Left lung (tissue), 10 donors: ENCODE data around the gene RNF112. TPM values are rescaled to one million over a fixed set of nuclear protein-coding genes. Genes with fewer than 3 reads are reported as not detected.
A peak's percentile ranks its signal among the peaks of the same experiment; 100 is the strongest.

Experiments
- ATAC-seq: fragments of 200-7000 bp; cut with Tn5 transposase; one replicate; pipeline ENCODE4 v1.9.1; 2020; ENCODE audit warnings: moderate library complexity
- DNase-seq, 4 donors: peaks; one replicate each; pipeline ENCODE4 v3.0.0-alpha.2; 2013 to 2020
- H3K27ac ChIP-seq, 2 donors: fragments of 200-600 bp; sonication (generic) in 1 of 2; one replicate each; pipeline versions ENCODE4 v1.5.0 to v1.8.0; 2020 to 2021
- H3K27me3 ChIP-seq, 2 donors: fragments of 200-600 bp; sonication (generic) in 1 of 2; one replicate each; pipeline versions ENCODE4 v1.5.0 to v1.8.0; 2020 to 2021
- H3K36me3 ChIP-seq, 2 donors: fragments of 200-600 bp; sonication (generic) in 1 of 2; one replicate each; pipeline versions ENCODE4 v1.5.0 to v1.8.0; 2020 to 2021
- H3K4me1 ChIP-seq, 2 donors: fragments of 200-600 bp; one replicate each; pipeline ENCODE4 v1.8.0; 2021
- H3K4me3 ChIP-seq, 2 donors: fragments of 200-600 bp; sonication (generic) in 1 of 2; one replicate each; pipeline versions ENCODE4 v1.5.0 to v1.8.0; 2020 to 2021; ENCODE audit warnings: mild to moderate bottlenecking in 1 of 2
- H3K9me3 ChIP-seq, 2 donors: fragments of 200-600 bp; sonication (generic) in 1 of 2; one replicate each; pipeline versions ENCODE4 v1.5.0 to v1.8.0; 2020 to 2021
- CTCF ChIP-seq, 2 donors: fragments of 200-600 bp; sonication (generic) in 1 of 2; IDR thresholded peaks; one replicate each; pipeline versions ENCODE4 v1.5.0 to v1.8.0; 2021; ENCODE audit warnings: antibody characterized with exemption in 2 of 2
- intact Hi-C, 2 donors: fragments of 100-400 bp; cut with DNase I; formaldehyde crosslinking; loops; one replicate each; pipeline versions ENCODE4 v1.11.2 to v1.14.2; 2022
- polyA plus RNA-seq, 6 donors: library from polyadenylated mRNA; unstranded; fragments of 120-200 nt; gene quantifications; one replicate each; pipeline ENCODE4 v1.2.1, GENCODE V29; 2013; ENCODE audit not compliant: insufficient read length in 6 of 6
- total RNA-seq, 2 donors: library from RNA; stranded (reverse); fragmentation: NEBNext Ultra II Directional; extraction: Animal tissue kit (Norgen Biotek cat#: 25700); gene quantifications; one replicate each; pipeline ENCODE4 v1.2.1, GENCODE V29; 2021
- donor health status: DM: no; HTN: yes; CAD: no.
- donor health status: DM: no; HTN: no; CAD: no.

RNF112 gene
- total and polyA plus RNA-seq, 8 donors = 2.1 to 5.0 (median 3.6) TPM

GRCh38 chr17:19447085-19447583, 36.1 kb downstream of the RNF112 start:
- no peaks in the 10 kb centered on the region for H3K36me3 ChIP-seq
- DNase-seq (peak in 2 of 4 donors; percentile 81 to 86), ATAC-seq (peak; percentile 87)
- H3K9me3 ChIP-seq = peaks cover 0 to 12% of the 10 kb centered on the region in 2 donors
- intact Hi-C loops = loop anchor here (5.0 to 10.0 kb wide), 2 partner anchors 72 to 80 kb away; partner anchors contain the start of gene MAPK7 (in 1 of the 2)
- no peak overlapping the region for H3K4me3 ChIP-seq
- no peak overlapping the region for H3K27ac ChIP-seq
- peaks cover 6 to 27% of the 10 kb centered on the region in 2 donors for H3K4me1 ChIP-seq
- peak; percentile 83 to 99 for TF ChIP-seq CTCF (IDR thresholded peaks at IDR 0.05)
- no peaks in the 10 kb centered on the region for H3K27me3 ChIP-seq

- H3K27me3 ChIP-seq = peaks cover 0 to 7% of the 10 kb centered on the region in 2 donors
- DNase-seq = peak in 2 of 4 donors; percentile 96
- H3K9me3 ChIP-seq = peaks cover 0 to 2% of the 10 kb centered on the region in 2 donors
- no peak for TF ChIP-seq CTCF (IDR thresholded peaks at IDR 0.05)
- peak overlapping the region; percentile 58 to 68 for H3K27ac ChIP-seq
- ATAC-seq = peak; percentile 69
- intact Hi-C loops = loop anchor here (5.0 to 10.0 kb wide), 2 partner anchors 74 to 81 kb away; partner anchors contain the start of gene MAPK7 (in 1 of the 2)
- H3K4me3 ChIP-seq = no peak overlapping the region
- H3K4me1 ChIP-seq = peaks cover 6 to 27% of the 10 kb centered on the region in 2 donors
- H3K36me3 ChIP-seq = no peaks in the 10 kb centered on the region
Measured at GRCh38 chr17:19448341-19449268, 37.6 kb downstream of the RNF112 start.

GRCh38 chr17:19449656-19450055, 38.6 kb downstream of the RNF112 start:
- H3K27me3 ChIP-seq = peaks cover 0 to 12% of the 10 kb centered on the region in 2 donors
- H3K4me3 ChIP-seq = no peak overlapping the region
- no peak overlapping the region for H3K27ac ChIP-seq
- no peak for TF ChIP-seq CTCF (IDR thresholded peaks at IDR 0.05)
- intact Hi-C loops = loop anchor here (5.0 to 10.0 kb wide), 2 partner anchors 75 to 82 kb away; partner anchors contain the start of gene MAPK7 (in 1 of the 2)
- H3K9me3 ChIP-seq = no peaks in the 10 kb centered on the region
- ATAC-seq (no peak), DNase-seq (no peak)
- peaks cover 6 to 27% of the 10 kb centered on the region in 2 donors for H3K4me1 ChIP-seq
- no peaks in the 10 kb centered on the region for H3K36me3 ChIP-seq

- peaks cover 6 to 9% of the 10 kb centered on the region in 2 donors for H3K4me1 ChIP-seq
- ATAC-seq (no peak), DNase-seq (no peak)
- no peak overlapping the region for H3K4me3 ChIP-seq
- no peaks in the 10 kb centered on the region for H3K9me3 ChIP-seq
- no peak overlapping the region for H3K27ac ChIP-seq
- H3K36me3 ChIP-seq = no peaks in the 10 kb centered on the region
- intact Hi-C loops = no loop called here
- TF ChIP-seq CTCF (IDR thresholded peaks at IDR 0.05) = no peak
- H3K27me3 ChIP-seq = peaks cover 0 to 12% of the 10 kb centered on the region in 2 donors
Measured at GRCh38 chr17:19453296-19453695, 42.3 kb downstream of the RNF112 start.

GRCh38 chr17:19454074-19454473, 43.0 kb downstream of the RNF112 start:
- no peak for TF ChIP-seq CTCF (IDR thresholded peaks at IDR 0.05)
- H3K27ac ChIP-seq = no peak overlapping the region
- DNase-seq = no peak
- intact Hi-C loops = no loop called here
- H3K4me1 ChIP-seq = peaks cover 1 to 2% of the 10 kb centered on the region in 2 donors
- no peaks in the 10 kb centered on the region for H3K9me3 ChIP-seq
- peaks cover 0 to 12% of the 10 kb centered on the region in 2 donors for H3K27me3 ChIP-seq
- H3K36me3 ChIP-seq = no peaks in the 10 kb centered on the region
- no peak overlapping the region for H3K4me3 ChIP-seq
- no peak for ATAC-seq
